HepG2 (cell line): ENCODE measurements around the gene TOLLIP. TPM values are rescaled to one million over a fixed set of nuclear protein-coding genes. Genes with fewer than 3 reads are reported as not detected.
A peak's percentile ranks its signal among the peaks of the same experiment; 100 is the strongest.

Experiments used
- CERS6 ChIP-seq: sonication (generic); formaldehyde crosslinking; IDR thresholded peaks from 2 replicates; pipeline ENCODE4 v1.5.0; 2020; ENCODE audit warnings: missing genetic modification reagents
- E2F1 ChIP-seq: sonication (generic); formaldehyde crosslinking; IDR thresholded peaks from 2 replicates; pipeline ENCODE4 v1.5.0; 2020; ENCODE audit warnings: missing genetic modification reagents
- EED ChIP-seq: sonication (generic); formaldehyde crosslinking; IDR thresholded peaks from 2 replicates; pipeline ENCODE4 v1.5.0; 2020; ENCODE audit warnings: mild to moderate bottlenecking, missing genetic modification reagents
- ELF1 ChIP-seq: sonication (generic); formaldehyde crosslinking; IDR thresholded peaks from 2 replicates; pipeline ENCODE4 v1.4.0; 2020; ENCODE audit warnings: missing genetic modification reagents
- GATA4 ChIP-seq: sonication (generic); IDR thresholded peaks from 2 replicates; pipeline ENCODE4 v1.6.1; 2016; ENCODE audit warnings: antibody characterized with exemption, low read depth, borderline replicate concordance
- IRF2 ChIP-seq: IDR thresholded peaks from 2 replicates; pipeline ENCODE4 v1.6.1; 2018; ENCODE audit warnings: missing genetic modification reagents, missing compliant biosample characterization
- KLF12 ChIP-seq: sonication (generic); formaldehyde crosslinking; IDR thresholded peaks from 2 replicates; pipeline ENCODE4 v1.4.0; 2020; ENCODE audit warnings: missing genetic modification reagents, borderline replicate concordance
- MAFK ChIP-seq, 2 experiments: IDR thresholded peaks in 1 of 2; conservative IDR thresholded peaks in 1 of 2; 2 replicates each; pipeline ENCODE4 v1.6.1; 2011; ENCODE audit warnings: improper control_type of control experiment in 2 of 2, low read length in 2 of 2
- RERE ChIP-seq: IDR thresholded peaks from 2 replicates; pipeline ENCODE4 v1.6.1; 2016; ENCODE audit warnings: low read depth, missing genetic modification reagents, missing compliant biosample characterization
- SIX4 ChIP-seq: sonication (generic); formaldehyde crosslinking; IDR thresholded peaks from 2 replicates; pipeline ENCODE4 v1.4.0; 2020; ENCODE audit warnings: missing genetic modification reagents
- SMAD9 ChIP-seq: sonication (generic); formaldehyde crosslinking; IDR thresholded peaks from 2 replicates; pipeline ENCODE4 v1.5.1; 2020; ENCODE audit warnings: mild to moderate bottlenecking, missing genetic modification reagents
- YY1 ChIP-seq: IDR thresholded peaks from 2 replicates; pipeline ENCODE4 v1.6.1; 2011; ENCODE audit warnings: low read length, low read depth, moderate library complexity, mild to moderate bottlenecking; ENCODE audit not compliant: insufficient read depth, insufficient replicate concordance
- ZNF235 ChIP-seq: sonication (generic); formaldehyde crosslinking; IDR thresholded peaks from 2 replicates; pipeline ENCODE4 v1.8.1; 2023; ENCODE audit warnings: mild to moderate bottlenecking, missing genetic modification reagents, borderline replicate concordance
- ZNF607 ChIP-seq: sonication (generic); formaldehyde crosslinking; IDR thresholded peaks from 2 replicates; pipeline ENCODE4 v1.5.1; 2020; ENCODE audit warnings: missing genetic modification reagents, mild to moderate bottlenecking, borderline replicate concordance
- ZNF788 ChIP-seq: sonication (generic); formaldehyde crosslinking; IDR thresholded peaks from 2 replicates; pipeline ENCODE4 v1.5.0; 2020; ENCODE audit warnings: mild to moderate bottlenecking, missing genetic modification reagents, borderline replicate concordance
- ZNF790 ChIP-seq: sonication (generic); formaldehyde crosslinking; IDR thresholded peaks from 2 replicates; pipeline ENCODE4 v1.8.0; 2022; ENCODE audit warnings: missing genetic modification reagents, mild to moderate bottlenecking, borderline replicate concordance
- polyA plus RNA-seq, 8 experiments: library from polyadenylated mRNA; depleted of rRNA in 3 of 8; stranded (reverse) in 7 of 8; unstranded in 1 of 8; fragments of >200 nt; fragmentation: Illumina TruSeq in 4 of 8; extraction: Trizol in 4 of 8; gene quantifications; 2 replicates each; pipeline versions ENCODE4 v1.2.1 to v1.2.3, GENCODE V29; 2011 to 2016; ENCODE audit warnings: low read depth in 4 of 8, missing spikeins in 1 of 8, mixed read lengths in 1 of 8; ENCODE audit not compliant: insufficient read depth in 1 of 8
- total RNA-seq, 5 experiments: library from RNA; depleted of rRNA; stranded (reverse); fragments of >200 nt; fragmentation: Illumina TruSeq; extraction: Trizol; gene quantifications; 2 replicates each; pipeline ENCODE4 v1.2.3, GENCODE V29; 2016; ENCODE audit warnings: low read depth in 1 of 5
- TF ChIP-seq, protein P1 (sequence below): sonication (generic); formaldehyde crosslinking; IDR thresholded peaks from 2 replicates; pipeline ENCODE4 v1.5.0; 2020; ENCODE audit warnings: mild to moderate bottlenecking, missing genetic modification reagents, borderline replicate concordance

The TOLLIP gene
- total and polyA plus RNA-seq, 2 of the 13 experiments (the other 11 are each of a cell fraction or from before 2014, with no cell fraction given), result 25.9 to 47.5 TPM

- TF ChIP-seq ZNF235 (CRISPR knock-in tag), result no peak
- no peak for TF ChIP-seq E2F1 (CRISPR knock-in tag)
- TF ChIP-seq KLF12, result peak; percentile 62; the same call in 1 of the 2 replicates
- no peak for TF ChIP-seq SMAD9
- peak; percentile 89 for TF ChIP-seq IRF2 (CRISPR knock-in tag)
- TF ChIP-seq ZNF790, result no peak
- no peak for TF ChIP-seq MAFK (conservative IDR thresholded peaks at IDR 0.05 in 1 of 2, IDR thresholded peaks at IDR 0.05 in 1 of 2; ENCODE audit: low read length in 2 of 2)
- peak; percentile 47; the same call in 1 of the 2 replicates for TF ChIP-seq RERE (CRISPR knock-in tag)
- TF ChIP-seq YY1, result no peak
- TF ChIP-seq, protein P1, sequence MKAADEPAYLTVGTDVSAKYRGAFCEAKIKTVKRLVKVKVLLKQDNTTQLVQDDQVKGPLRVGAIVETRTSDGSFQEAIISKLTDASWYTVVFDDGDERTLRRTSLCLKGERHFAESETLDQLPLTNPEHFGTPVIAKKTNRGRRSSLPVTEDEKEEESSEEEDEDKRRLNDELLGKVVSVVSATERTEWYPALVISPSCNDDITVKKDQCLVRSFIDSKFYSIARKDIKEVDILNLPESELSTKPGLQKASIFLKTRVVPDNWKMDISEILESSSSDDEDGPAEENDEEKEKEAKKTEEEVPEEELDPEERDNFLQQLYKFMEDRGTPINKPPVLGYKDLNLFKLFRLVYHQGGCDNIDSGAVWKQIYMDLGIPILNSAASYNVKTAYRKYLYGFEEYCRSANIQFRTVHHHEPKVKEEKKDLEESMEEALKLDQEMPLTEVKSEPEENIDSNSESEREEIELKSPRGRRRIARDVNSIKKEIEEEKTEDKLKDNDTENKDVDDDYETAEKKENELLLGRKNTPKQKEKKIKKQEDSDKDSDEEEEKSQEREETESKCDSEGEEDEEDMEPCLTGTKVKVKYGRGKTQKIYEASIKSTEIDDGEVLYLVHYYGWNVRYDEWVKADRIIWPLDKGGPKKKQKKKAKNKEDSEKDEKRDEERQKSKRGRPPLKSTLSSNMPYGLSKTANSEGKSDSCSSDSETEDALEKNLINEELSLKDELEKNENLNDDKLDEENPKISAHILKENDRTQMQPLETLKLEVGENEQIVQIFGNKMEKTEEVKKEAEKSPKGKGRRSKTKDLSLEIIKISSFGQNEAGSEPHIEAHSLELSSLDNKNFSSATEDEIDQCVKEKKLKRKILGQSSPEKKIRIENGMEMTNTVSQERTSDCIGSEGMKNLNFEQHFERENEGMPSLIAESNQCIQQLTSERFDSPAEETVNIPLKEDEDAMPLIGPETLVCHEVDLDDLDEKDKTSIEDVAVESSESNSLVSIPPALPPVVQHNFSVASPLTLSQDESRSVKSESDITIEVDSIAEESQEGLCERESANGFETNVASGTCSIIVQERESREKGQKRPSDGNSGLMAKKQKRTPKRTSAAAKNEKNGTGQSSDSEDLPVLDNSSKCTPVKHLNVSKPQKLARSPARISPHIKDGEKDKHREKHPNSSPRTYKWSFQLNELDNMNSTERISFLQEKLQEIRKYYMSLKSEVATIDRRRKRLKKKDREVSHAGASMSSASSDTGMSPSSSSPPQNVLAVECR (CRISPR knock-in tag), result peak; percentile 52; the same call in 1 of the 2 replicates
- TF ChIP-seq EED, result no peak
- TF ChIP-seq GATA4, result no peak
- no peak for TF ChIP-seq CERS6 (CRISPR knock-in tag)
- 0 out of 2 replicates have a peak, but pooled peaks have one; percentile 23 for TF ChIP-seq SIX4 (CRISPR knock-in tag)
- TF ChIP-seq ZNF788 (CRISPR knock-in tag), result peak; percentile 66; the same call in 1 of the 2 replicates
- peak; percentile 39 for TF ChIP-seq ELF1 (CRISPR knock-in tag)
- no peak for TF ChIP-seq ZNF607 (CRISPR knock-in tag)
These were observed 10.5 kb downstream of the TOLLIP start (continued) for GRCh38 chr11:1298695-1299492.
